Suprapubic skin (tissue), 4 donors: ENCODE measurements around the gene VPS37B. TPM values are rescaled to one million over a fixed set of nuclear protein-coding genes. Genes with fewer than 3 reads are reported as not detected.
A peak's percentile ranks its signal among the peaks of the same experiment; 100 is the strongest.

Experiments used
- DNase-seq, 2 donors: peaks; one replicate each; pipeline ENCODE4 v3.0.0-alpha.2; 2019; ENCODE audit warnings: low spot score in 2 of 2
- H3K27ac ChIP-seq: fragments of 200-600 bp; sonication (generic); one replicate; pipeline ENCODE4 v1.5.1; 2019
- H3K27me3 ChIP-seq: fragments of 200-600 bp; sonication (generic); one replicate; pipeline ENCODE4 v1.5.1; 2019
- H3K36me3 ChIP-seq: fragments of 200-600 bp; sonication (generic); one replicate; pipeline ENCODE4 v1.5.1; 2019
- H3K4me1 ChIP-seq: fragments of 200-600 bp; sonication (generic); one replicate; pipeline ENCODE4 v1.5.1; 2019
- H3K4me3 ChIP-seq: fragments of 200-600 bp; sonication (generic); one replicate; pipeline ENCODE4 v1.5.1; 2019; ENCODE audit warnings: mild to moderate bottlenecking
- H3K9me3 ChIP-seq: fragments of 200-600 bp; sonication (generic); one replicate; pipeline ENCODE4 v1.5.1; 2019
- EP300 ChIP-seq: sonication (generic); formaldehyde crosslinking; IDR thresholded peaks from one replicate; pipeline ENCODE4 v1.6.1; 2017; ENCODE audit warnings: antibody characterized with exemption
- POLR2A ChIP-seq, 2 donors: fragments of 450-650 bp; IDR thresholded peaks; one replicate each; pipeline ENCODE4 v1.6.1; 2017; ENCODE audit warnings: antibody characterized with exemption in 2 of 2, mild to moderate bottlenecking in 2 of 2, moderate library complexity in 2 of 2
- POLR2AphosphoS5 ChIP-seq, 3 donors: sonication (generic); formaldehyde crosslinking; IDR thresholded peaks; one replicate each; pipeline ENCODE4 v1.6.1; 2017; ENCODE audit warnings: antibody characterized with exemption in 3 of 3
- WGBS: methylation state at CpG from one replicate; pipeline ENCODE4 v1.1.5; 2018; 5-methylcytosine and 5-hydroxymethylcytosine counted together
- total RNA-seq, 4 donors: library from RNA; depleted of rRNA; stranded (reverse); fragments of >200 nt; gene quantifications; one replicate each; pipeline ENCODE4 v1.1.0, GENCODE V29; 2016
- TF ChIP-seq, protein P1 (sequence below), 2 donors: fragments of 200-600 bp in 1 of 2; fragments of 450-650 bp in 1 of 2; sonication (generic) in 1 of 2; IDR thresholded peaks; one replicate each; pipeline ENCODE4 v1.5.1; 2016 to 2019; ENCODE audit warnings: antibody characterized with exemption in 2 of 2, mild to moderate bottlenecking in 1 of 2, moderate library complexity in 1 of 2

The VPS37B gene
- total RNA-seq, 4 donors from 2014 or later, result 42.0 to 67.1 (median 63.0) TPM

DNA sequence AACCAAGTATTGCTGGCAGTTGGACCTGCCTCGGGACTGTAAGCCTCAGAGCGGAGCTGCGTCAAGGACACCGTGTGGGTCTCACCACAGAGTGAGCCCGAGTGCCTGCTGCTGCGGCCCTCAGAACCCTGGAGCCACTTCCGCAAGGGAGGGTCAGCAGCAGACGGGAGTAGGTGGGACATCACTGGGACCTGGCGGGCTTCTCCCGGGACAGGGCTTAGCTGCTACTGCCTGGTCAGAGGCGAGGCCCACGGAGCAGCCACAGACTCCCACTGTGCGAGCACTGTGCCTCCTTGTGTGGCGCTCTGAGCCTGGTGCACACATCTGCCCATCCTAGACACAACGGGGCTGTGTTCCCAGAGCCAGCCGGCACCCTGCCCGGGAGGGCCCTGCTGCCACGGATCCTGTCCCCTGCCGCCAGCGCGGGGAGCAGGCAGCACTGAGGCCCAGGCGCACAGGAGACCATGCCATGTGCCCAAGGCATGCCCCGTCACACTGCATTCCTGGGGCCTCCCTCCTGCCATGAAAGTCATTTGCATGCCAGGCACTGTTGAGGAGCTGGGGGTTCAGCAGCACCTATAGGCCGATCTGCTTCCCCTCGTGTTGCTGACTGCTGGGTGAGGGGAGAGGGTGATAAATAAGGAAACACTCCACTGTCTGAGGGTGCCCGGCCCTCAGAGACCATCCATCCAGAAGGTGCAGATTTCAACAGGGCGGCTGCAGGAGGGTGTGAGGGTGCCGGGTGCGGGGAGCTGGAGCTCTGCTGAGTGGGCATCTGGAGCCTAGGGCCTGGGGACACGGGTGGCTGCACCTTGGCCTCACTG lies 50.7 kb downstream of the VPS37B start:
- peaks cover 9% of the 10 kb centered on the region for H3K36me3 ChIP-seq
- H3K27ac ChIP-seq, result peak overlapping the region; percentile 8
- no peaks in the 10 kb centered on the region for H3K27me3 ChIP-seq
- DNase-seq, result peak; percentile 59 to 77
- H3K4me1 ChIP-seq, result peaks cover 39% of the 10 kb centered on the region
- 38% methylated on average over 10 of the region's 30 CpGs for WGBS
- no peaks in the 10 kb centered on the region for H3K9me3 ChIP-seq
- H3K4me3 ChIP-seq, result no peak overlapping the region
- TF ChIP-seq, protein P1, sequence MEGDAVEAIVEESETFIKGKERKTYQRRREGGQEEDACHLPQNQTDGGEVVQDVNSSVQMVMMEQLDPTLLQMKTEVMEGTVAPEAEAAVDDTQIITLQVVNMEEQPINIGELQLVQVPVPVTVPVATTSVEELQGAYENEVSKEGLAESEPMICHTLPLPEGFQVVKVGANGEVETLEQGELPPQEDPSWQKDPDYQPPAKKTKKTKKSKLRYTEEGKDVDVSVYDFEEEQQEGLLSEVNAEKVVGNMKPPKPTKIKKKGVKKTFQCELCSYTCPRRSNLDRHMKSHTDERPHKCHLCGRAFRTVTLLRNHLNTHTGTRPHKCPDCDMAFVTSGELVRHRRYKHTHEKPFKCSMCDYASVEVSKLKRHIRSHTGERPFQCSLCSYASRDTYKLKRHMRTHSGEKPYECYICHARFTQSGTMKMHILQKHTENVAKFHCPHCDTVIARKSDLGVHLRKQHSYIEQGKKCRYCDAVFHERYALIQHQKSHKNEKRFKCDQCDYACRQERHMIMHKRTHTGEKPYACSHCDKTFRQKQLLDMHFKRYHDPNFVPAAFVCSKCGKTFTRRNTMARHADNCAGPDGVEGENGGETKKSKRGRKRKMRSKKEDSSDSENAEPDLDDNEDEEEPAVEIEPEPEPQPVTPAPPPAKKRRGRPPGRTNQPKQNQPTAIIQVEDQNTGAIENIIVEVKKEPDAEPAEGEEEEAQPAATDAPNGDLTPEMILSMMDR (IDR thresholded peaks at IDR 0.05), result no peak
- TF ChIP-seq POLR2AphosphoS5 (IDR thresholded peaks at IDR 0.05) (no peak), EP300 (no peak), POLR2A (IDR thresholded peaks at IDR 0.05) (no peak)

DNA sequence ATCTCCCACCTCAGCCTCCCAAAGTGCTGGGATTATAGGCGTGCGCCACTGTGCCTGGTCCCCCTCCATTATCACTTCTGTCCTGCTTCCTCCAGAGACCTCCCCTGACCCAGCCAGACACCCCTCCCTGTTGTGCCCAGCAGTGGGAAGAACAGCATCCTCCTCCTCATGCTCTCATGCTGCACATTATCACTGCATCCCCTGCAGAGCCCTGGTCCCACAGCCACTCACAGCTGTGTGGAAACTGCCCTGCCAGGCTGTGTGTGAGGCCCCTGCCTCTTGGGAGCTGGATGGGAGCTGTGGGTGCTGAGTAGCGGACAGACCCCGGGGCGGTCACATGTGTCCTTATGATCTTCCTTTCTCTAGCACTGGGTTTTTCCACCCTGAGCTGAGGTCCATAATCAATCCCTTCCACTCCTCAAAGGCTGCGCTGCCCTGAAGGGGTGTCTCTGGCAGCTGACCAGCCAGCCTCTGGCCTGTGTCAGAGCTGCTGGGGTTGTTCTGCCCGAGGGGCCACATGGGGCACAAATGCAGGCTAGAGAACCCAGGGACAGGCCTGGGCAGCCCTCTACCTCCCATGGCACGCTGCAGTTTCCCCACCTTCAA lies 51.5 kb downstream of the VPS37B start:
- Histone ChIP-seq H3K4me3 (no peak overlapping the region), H3K36me3 (peaks cover 9% of the 10 kb centered on the region), H3K4me1 (peaks cover 45% of the 10 kb centered on the region), H3K27me3 (no peaks in the 10 kb centered on the region), H3K27ac (no peak overlapping the region), H3K9me3 (no peaks in the 10 kb centered on the region)
- DNase-seq, result no peak
- 67% methylated on average over 8 of the region's 8 CpGs for WGBS
- TF ChIP-seq POLR2AphosphoS5 (IDR thresholded peaks at IDR 0.05) (no peak), EP300 (no peak), POLR2A (IDR thresholded peaks at IDR 0.05) (no peak)
- TF ChIP-seq, protein P1 (IDR thresholded peaks at IDR 0.05), result no peak

DNA sequence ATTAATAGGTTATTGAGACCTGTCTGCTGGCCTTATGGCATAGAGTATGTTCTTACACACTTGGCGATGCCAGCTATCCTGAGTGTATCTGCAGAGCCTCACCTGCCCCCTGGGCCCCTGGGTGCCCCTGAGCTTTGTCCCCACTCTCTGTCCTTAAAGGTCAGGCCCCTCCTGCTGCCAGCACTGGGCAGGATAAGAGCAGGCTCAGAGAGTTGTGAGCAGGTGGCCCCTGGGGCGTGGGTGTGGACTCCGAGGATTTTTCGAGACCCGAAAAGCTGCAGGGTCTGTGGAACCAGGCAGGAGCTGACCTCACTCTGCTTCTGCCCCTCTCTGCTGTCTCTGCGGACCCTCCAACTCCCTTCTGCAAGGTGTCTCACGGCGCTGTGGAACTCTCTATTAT lies 52.5 kb downstream of the VPS37B start:
- WGBS, result 82% methylated on average over 8 of the region's 8 CpGs

DNA sequence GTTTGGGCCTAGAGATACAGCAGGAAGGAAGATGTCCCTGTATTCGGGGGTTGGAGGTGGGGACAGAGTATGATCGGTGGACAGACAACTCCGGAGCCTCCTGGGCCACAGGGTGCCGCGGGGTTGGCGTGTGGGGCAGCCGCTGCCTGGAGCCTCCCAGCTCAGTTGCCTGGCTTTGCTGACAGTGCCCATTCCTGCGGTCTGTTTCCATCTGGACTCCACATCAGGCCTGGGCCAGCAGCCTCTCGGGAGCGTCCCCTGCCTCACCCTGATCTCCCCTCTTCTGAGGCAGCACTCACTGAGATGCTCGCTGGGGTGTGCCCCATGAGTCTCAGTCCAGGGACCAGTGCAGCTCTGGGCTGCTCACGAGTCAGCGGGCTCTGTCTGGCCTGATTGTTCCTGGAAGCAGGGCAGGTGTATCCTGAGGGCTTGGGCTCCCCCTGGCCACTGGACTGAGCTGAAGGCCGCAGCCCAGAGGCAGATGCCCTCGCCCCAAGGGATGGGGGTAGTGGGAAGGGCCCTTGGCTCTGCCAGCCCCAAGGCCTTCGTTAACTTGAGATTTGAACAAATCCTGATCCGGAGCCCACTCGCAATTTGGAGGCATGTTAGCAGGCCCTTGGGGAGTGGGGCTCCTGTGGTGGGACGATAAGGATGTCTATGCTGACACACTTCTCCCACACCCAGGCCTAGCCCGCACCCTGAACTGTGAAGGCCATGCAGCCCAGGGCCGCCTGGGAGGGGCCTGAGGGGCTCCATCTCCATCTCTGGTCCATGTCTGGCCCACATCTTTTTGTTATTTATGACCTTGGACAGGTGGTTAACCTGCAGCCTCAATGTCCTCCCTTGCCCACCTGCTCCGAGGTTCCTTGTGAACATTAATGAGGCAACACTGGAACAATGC lies 53.2 kb downstream of the VPS37B start:
- Histone ChIP-seq H3K9me3 (no peaks in the 10 kb centered on the region), H3K27ac (peak overlapping the region; percentile 51)

More for the DNA sequence above, 52.5 kb downstream of the VPS37B start:
- no peaks in the 10 kb centered on the region for H3K27me3 ChIP-seq
- H3K27ac ChIP-seq, result no peak overlapping the region
- no peak for DNase-seq
- H3K36me3 ChIP-seq, result peaks cover 4% of the 10 kb centered on the region
- no peaks in the 10 kb centered on the region for H3K9me3 ChIP-seq
- H3K4me1 ChIP-seq, result peaks cover 49% of the 10 kb centered on the region
- H3K4me3 ChIP-seq, result no peak overlapping the region
- TF ChIP-seq EP300 (no peak), POLR2AphosphoS5 (IDR thresholded peaks at IDR 0.05) (no peak), POLR2A (IDR thresholded peaks at IDR 0.05) (no peak)
- TF ChIP-seq, protein P1 (IDR thresholded peaks at IDR 0.05), result no peak

More for the DNA sequence above, 53.2 kb downstream of the VPS37B start:
- H3K4me1 ChIP-seq, result peaks cover 56% of the 10 kb centered on the region
- no peaks in the 10 kb centered on the region for H3K27me3 ChIP-seq
- no peak overlapping the region for H3K4me3 ChIP-seq
- no peak for DNase-seq
- WGBS, result 77% methylated on average over 11 of the region's 22 CpGs
- TF ChIP-seq, protein P1 (IDR thresholded peaks at IDR 0.05), result no peak
- H3K36me3 ChIP-seq, result no peaks in the 10 kb centered on the region
